Pulmonary artery endothelial cell (primary cell): ENCODE measurements around the gene POLD4. TPM values are rescaled to one million over a fixed set of nuclear protein-coding genes. Genes with fewer than 3 reads are reported as not detected.

ENCODE experiments used
- DNase-seq: peaks from one replicate; pipeline ENCODE4 v3.0.0-alpha.2; 2011; ENCODE audit warnings: low read depth, low spot score
- total RNA-seq: library from RNA; depleted of rRNA; stranded (reverse); fragments of >200 nt; gene quantifications from 2 replicates; pipeline ENCODE4 v1.2.3, GENCODE V29; 2014

The POLD4 gene
- total RNA-seq, 1 donor from 2014 or later = 29.2 TPM

DNA sequence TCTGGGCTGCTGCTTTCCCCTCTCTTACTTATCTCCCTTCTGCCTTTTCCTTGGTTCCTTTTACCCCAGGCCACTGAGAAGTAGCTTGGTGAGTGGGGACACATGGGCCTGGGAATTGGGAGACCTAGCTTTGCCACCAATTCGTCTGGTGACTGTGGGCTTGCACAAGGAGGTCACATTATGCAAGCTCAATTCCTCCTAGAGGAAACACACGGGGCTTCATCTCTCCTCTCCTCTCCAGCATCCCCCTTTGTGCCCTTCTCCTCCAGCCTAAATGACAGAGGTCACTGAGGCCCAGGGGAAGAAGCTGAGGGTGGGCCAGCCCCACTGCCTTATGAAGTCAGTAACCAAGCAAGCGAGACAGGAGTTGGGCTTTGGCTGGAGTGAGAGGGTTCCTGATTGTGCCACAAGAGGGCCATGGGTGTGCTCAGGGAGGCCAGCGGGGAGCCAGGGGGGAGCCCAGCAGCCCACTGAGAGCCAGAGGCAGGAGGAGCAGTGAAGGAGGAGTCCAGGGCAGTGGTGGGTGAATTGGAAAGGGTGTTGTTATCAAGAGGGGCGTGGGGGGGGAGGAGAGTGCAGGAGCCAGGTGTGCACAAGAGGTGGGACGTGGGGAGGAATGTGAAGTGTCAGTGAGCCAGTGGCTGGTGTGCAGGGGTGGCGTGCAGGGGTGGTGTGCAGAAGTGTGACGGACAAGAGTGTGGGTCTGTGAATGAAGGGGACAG, 18.0 kb upstream of the POLD4 start:
- DNase-seq = no peak

DNA sequence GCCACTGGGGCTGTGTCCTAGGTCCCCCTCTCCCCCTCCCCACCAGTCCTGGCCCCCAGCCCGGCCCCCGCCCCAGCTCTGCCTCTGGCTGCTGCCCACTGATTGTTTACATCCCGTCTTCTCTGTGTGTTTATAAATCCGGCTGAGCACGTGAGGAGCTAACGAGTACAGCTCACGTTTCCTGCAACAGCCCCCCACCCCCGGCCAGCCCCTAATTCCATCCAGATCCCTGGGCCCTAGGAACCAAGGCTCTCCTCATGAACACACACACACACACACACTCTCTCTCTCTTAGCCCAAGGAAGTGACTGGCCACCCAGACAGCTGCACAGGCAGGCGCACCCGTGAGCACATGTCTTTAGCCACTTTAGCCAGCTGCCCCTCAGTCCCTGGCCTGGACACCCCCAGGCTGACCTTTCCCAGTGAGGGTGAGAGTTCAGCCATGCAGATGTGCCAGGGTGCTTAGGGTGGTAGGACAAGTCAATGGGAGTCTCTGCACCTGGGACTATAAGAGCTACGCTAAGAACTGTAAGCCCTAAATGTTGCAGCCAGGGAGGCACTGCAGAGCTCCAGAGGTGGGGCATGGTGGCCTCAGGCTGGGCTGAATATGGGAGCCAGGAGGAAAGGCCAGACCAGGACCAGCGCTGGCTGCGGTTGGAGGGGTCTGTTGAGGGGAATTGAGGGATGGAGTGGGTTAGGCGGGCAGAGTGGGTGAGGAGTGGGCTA, 17.2 kb upstream of the POLD4 start:
- DNase-seq = no peak

DNA sequence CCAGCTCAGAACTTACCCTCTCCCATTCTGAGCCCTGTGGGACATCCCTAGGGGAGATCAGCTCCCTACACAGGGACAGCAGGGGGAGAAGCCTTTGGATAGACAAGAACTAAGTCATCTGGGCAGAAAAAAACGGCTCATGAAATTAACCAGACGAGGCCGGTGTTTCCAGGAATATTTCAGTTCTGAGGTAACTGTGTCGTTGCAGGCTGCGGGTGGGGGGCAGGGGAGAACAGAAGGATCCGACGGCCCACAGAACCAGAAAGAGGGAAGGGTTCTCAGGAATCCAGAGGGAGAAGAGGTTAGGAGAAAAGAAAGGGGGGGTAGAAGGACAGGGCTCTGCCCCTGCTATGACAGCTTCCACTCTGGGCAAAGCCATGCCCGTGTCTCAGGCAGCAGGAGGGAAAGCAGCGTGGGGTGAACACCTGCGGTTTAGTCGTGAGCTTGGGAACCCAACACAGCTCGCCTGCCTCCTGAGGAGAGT, 16.5 kb upstream of the POLD4 start:
- DNase-seq = no peak

DNA sequence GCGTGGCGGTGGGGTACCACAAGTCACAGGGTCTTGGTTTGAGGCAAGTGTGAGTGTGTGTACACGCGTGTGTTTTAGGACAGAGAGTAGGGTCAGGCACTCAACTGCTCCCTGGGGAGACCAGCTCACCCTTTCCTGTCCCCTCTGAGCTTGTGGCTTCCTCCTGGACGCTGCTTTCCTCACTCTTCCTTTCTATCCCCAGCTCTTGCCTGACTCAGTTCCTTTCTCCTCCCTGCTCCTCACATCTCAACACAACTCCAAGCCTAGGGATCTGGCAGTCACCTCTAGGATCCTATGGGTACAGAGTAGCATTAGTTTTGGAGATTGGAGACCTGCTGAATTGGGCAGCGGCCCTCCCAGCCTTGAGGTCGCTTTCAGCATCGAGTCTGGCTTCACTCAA, 15.9 kb upstream of the POLD4 start:
- no peak for DNase-seq

GRCh38 chr11:67368621-67369020, 15.3 kb upstream of the POLD4 start:
- DNase-seq = no peak

GRCh38 chr11:67367761-67368227, 14.4 kb upstream of the POLD4 start:
- no peak for DNase-seq

DNA sequence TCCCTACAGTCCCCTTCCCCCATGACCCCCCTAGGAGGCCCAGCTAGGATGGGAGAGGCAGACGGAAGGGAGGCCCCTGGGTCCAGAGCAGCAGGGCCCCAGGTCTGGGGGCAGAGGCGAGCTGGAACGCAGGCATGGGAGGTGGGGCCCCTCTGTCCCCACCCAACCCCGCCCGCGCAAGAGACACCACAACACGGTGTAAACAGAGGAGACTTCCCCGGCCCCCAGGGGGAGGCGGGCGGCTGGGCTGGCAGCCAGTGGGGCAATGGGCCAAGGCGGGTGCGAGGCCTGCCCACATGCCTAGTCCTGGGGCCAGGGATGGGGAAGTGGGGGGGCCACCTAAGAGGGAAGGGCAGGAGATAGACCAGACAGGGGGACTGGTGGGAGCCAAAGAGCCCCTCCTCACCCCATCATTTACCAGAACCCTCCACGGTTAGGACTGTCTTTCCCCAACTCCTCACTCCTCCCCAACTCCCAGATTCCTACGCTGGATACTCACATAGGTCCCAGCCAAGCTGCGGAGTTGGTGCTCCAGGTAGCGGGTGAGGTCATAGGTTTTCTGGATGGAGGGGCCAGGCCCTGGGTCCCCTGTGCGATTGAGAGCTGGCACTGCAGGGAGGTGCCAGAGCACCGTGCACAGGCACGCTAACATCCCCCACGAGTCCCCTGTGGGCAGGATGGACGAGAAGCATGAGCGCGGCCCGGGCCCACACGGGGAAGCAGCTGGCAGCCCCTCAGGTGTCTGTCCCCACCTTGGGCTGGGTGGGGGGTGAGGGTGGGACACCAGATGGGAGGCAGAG, 13.8 kb upstream of the POLD4 start:
- DNase-seq = no peak

DNA sequence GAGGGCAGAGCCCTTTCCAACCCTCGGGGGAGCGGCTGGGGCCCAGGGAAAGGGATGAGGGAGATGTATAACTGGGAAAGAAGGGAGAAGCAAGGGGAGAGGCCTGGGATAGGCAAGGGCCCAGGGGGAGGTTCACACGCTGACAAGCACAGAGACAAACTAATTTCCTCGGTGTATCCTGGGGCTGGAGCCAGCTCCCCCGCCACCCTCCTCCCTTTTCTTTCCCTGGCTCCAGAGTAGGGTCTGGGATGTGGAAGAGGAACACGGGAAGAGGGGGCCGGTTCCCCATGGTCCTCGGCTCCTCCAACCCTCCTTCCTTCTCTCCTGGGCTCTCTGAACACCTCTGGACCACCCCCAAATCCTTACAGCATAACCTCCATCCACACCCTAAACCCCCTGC, 13.2 kb upstream of the POLD4 start:
- DNase-seq = no peak

DNA sequence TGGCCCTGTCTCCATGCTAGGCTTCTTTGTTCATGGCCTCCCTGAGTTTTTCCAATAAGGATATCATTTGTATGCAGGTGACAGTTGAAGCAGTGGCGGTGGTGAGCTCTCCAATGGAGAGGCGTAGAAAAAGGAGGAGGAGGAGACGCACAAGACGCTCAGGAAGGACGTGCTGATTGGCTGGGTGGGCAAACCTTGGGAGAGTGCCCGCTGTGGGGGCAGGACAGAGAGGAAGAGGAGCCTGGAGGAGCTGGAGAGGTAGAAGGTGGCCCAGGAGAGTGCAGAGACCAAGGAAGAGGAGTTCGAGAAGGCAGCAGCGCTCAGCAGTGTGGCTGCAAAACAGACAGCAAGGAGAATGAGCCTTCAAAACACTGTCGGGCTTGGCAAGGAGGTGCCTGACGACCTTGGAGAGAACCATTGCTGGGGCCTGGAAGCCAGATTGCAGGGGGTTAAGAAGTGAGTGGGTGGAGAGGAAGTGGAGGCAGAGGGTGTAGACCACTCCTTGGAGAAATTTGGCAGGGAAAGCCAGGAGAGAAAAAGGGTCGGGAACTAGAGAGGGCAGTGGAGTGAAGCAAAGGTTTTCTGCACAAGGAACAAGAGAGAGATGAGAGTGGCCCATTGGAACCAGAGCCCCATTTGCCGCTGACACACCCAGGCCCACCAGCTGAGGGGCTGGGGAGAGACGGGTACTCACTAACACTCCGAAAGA, 12.5 kb upstream of the POLD4 start:
- DNase-seq = no peak

DNA sequence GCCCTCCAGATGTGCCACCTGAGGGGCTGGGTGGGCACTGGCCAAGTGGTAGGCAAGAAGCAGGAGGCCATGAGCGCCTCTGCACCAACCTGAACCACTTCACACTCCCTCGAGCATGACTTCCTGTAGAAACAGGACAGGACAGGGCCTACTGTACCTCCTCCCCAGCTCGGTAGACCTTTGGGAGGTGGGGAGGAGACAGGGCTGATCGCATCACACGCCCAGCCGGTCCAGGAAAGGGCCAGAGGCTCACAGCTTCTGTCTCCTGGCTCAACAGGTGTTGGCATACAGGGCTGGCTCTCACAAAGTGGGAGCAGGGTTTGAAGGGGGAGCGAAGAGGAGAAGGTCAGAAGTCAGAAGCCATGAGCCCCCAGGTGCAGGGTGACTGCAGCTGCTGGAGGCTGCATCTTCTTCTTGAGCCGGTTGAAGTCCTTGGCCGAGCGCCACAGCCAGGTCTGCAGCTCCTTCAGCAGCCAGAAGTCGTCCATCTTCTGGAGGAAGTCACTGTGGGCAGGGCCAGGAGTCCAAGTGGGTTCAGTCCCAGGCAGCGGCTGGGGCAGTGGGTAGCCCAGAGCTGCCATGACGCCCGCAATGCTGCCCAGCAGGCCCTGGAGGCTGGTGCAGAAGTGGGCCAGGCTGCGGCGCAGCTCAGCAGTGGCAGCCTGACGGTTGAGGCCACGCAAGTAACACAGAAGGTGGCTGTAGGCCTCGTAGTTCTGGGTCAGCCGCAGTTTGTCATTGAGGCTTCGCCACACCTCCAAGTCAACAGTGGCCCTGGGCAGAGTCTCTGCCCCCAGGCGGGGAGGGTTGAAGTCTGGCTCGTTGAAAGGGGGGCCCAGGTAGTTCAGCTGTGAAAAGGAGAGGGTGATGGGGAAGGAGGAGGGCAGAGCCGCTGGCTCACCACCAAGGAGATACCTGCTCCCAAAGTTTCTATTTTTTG, 11.7 kb upstream of the POLD4 start:
- DNase-seq = no peak

GRCh38 chr11:67364169-67364568, 10.8 kb upstream of the POLD4 start:
- DNase-seq = no peak

DNA sequence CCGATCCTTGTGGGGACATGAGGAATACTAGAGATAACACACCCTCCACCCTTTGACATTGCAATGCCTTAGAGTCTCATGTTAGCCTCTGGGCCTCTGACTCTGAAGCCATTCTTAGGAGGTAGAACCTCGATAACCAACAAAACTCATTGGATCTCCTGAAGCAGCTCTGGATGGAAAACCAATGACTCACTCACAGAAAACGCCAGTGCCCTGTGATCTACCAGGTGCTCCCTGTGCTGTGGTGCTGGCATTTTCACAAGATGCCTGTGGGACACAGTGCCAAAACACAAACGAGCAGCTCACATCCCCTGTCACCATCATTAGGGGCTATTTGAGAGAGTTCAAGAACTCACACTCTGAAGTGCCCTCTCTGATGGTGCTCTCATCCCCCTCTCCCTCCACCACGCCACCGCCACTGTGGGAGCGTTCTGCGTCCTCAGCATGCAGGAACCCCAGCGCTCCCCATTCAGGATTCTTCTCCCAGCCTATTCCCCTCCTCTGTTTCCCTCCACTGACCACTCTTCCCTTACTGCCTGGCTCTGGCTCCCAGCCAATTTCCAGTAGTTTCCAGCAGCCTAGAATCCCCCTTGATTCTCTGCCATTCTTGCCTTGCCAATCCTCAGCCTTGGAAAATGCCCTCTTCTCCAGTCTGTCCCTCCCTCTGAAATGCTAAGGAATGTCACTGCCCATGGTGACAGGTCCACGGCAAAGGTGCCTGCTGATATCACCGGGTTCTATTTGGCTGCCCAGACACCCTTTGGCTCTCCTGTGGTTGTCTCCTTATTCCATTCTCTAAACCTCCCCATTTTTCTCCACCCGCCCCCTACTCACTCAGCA, 4.7 kb upstream of the POLD4 start:
- no peak for DNase-seq

DNA sequence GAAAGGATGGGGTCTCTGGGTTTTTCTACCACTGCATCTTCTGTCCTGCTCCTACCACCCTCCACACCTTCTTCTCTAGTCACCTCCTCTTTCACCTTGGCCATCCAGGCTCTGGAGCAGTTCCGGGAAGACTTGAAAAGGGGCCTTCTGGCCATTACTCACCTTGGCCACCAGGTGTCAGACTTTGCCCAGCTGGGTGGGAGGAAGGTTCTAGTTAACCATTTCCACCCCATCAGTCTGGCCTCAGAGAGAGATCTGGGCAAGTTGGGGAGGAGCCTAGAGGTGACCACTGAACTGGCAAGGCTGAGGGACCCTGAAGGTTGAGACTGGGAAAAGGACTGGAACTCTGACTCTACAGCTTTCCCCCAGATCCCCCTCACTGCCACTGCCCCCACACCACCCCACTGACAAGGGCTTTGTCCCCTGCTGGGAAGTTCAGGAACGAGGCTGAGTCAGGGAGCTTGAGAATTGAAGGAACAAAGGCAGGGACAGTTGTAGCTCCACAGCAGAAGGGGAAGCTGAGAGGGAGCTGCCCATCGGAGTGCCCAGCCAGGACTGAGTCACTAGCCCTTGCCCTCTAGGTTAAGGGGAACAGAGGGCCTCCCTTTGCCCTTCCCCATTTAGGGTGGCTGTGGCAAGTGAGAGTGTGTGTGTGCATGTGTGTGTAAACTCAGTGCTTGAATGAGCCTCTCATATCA, 3.7 kb upstream of the POLD4 start:
- DNase-seq = peak; percentile 50

DNA sequence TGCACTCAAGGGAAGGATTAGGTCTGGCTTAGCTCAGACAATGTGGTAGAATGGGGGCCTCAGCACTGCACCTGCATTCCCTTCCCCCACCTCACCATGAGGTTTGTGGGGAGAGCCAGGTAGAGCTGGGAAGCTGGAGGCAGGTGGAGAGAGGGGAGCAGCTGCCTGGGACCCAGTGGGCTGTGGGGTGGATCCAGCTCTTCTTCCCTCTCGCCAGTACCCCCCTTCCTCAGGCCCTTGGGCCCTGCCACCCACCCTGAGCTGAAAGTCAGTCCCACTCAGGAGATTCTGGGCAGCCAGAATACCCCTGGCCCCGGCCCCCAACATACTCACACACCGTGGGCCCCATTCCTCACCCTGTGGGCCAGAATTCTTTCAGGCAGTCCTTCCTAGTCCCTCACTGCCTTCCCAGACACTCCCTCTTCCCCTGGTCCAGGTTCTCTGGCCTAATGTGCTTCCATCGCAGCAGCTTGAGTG, 3.1 kb upstream of the POLD4 start:
- no peak for DNase-seq

GRCh38 chr11:67355794-67356386, 2.5 kb upstream of the POLD4 start:
- DNase-seq = no peak

DNA sequence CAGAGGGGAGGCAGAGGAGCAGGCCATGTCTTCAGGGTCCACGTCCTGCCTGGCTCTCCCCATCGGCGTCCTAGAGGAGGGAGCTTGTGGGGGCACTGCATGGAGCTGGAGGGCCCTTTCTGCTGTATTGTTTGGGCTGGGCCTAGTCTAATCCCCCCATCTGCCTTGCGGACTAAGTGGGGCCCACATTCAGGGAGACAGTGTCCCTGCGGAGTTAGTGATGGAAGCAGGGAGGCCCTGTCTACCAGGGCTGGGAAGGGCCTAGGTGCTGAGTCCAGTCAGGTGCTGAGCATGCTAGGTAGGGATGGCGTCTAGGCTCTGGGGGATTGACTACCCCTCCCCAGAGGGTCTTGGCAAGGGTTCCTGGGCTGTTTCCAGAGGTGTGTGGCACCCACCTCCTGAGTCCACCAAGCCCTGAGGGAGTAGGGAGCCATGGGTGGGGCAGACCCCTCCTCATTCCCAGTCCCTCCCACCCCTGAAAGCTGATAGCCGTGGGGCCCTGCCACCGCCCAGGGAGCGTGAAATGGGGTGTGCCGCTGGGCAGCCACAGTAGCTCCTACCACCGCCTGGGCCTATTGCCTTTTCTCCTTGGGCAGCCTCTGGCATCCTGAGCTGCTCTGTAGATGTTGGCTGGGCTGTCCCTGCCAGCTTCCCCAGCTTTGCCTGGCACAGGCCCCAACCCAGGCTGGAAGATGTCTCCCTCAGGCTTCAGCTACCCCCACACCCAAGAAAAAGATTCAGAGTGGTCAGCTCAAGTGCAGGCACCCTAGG, 1.9 kb upstream of the POLD4 start:
- DNase-seq = no peak
